Measurements from ENCODE around the gene SMOC2. TPM values are rescaled to one million over a fixed set of nuclear protein-coding genes. Genes with fewer than 3 reads are reported as not detected.

Gene SMOC2
- total RNA-seq, 4 donors from 2014 or later, result 5.8 to 14.5 (median 9.0) TPM

DNA sequence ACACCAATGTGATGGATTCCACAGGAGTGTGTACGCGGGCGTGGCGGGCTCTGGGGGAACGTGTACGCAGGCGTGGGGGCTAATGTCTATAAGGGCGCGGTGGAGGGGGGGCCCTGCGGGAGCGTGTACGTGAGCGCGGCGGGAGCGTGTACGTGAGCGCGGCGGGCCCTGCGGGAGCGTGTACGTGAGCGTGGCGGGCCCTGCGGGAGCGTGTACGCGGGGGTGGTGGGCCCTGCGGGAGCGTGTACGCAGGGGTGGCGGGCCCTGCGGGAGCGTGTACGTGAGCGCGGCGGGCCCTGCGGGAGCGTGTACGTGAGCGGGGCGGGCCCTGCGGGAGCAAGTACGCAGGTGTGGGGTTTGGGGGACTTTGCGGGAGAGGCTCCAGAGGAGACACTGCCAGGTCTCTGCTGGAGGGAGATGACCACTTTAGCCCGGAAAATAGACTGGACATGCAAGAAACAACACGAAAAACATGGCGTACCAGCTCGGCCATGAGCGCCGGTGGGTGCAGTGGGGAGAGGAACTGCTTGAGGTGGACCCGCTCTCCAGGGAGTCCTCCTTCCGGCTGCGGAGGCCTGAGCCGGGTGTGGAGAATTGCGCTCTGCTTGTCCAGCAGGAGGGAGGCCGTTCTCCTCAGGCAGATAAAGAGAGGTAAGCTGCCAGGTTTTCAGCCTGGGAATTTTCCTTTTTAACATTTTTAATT is 27.8 kb upstream of the SMOC2 start:
- no peaks in the 10 kb centered on the region for H3K27me3 ChIP-seq
- in situ Hi-C loops (cut with MboI; ENCODE audit: low pct_ligation_motif_present in 1 of 4, low pct_unique_long_range_greater_than_20kb in 1 of 4, low sequenced_read_pairs in 3 of 4), result no loop called here
- H3K27ac ChIP-seq, result no peak overlapping the region
- 95 to 96% methylated on average over 20 to 59 of the region's 59 CpGs for WGBS, 2 donors (ENCODE audit: low coverage in 1 of 2)
- H3K9me3 ChIP-seq, result no peaks in the 10 kb centered on the region
- no peaks in the 10 kb centered on the region for H3K36me3 ChIP-seq
- no peak overlapping the region for H3K4me3 ChIP-seq
- DNase-seq, result no peak
- H3K4me1 ChIP-seq, result peaks cover 0 to 3% (median 0%) of the 10 kb centered on the region in 4 donors
- intact Hi-C loops (cut with DNase I; ENCODE audit: low total_unique reads), result no loop called here
- TF ChIP-seq EP300 (IDR thresholded peaks at IDR 0.05; ENCODE audit: low read depth) (no peak), POLR2A (IDR thresholded peaks at IDR 0.05) (no peak), POLR2AphosphoS5 (IDR thresholded peaks at IDR 0.05) (no peak)
- TF ChIP-seq, protein P1, sequence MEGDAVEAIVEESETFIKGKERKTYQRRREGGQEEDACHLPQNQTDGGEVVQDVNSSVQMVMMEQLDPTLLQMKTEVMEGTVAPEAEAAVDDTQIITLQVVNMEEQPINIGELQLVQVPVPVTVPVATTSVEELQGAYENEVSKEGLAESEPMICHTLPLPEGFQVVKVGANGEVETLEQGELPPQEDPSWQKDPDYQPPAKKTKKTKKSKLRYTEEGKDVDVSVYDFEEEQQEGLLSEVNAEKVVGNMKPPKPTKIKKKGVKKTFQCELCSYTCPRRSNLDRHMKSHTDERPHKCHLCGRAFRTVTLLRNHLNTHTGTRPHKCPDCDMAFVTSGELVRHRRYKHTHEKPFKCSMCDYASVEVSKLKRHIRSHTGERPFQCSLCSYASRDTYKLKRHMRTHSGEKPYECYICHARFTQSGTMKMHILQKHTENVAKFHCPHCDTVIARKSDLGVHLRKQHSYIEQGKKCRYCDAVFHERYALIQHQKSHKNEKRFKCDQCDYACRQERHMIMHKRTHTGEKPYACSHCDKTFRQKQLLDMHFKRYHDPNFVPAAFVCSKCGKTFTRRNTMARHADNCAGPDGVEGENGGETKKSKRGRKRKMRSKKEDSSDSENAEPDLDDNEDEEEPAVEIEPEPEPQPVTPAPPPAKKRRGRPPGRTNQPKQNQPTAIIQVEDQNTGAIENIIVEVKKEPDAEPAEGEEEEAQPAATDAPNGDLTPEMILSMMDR (IDR thresholded peaks at IDR 0.05), result no peak

DNA sequence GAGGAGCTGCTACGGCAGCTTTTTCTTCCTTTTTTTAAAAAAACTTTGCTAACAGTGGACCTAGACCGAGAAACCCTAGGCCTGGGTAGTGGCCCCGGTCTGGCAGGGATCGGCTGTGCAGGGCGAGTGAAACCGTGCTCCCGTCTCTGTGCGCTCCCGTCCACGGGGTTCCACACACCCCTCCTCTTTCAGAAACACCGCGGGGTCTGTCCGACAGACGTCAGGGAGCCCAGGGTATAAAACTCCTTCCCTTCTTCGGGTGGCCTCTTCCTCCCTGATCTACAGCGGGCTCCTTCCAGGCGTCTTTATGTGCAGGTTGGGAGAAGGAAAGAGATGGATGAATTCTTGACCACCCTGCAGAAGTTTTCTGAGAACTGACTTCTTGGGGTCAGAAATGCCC is 27.1 kb upstream of the SMOC2 start:
- Histone ChIP-seq H3K27ac (no peak overlapping the region), H3K4me1 (peaks cover 0 to 3% (median 0%) of the 10 kb centered on the region in 4 donors), H3K9me3 (no peaks in the 10 kb centered on the region), H3K36me3 (no peaks in the 10 kb centered on the region), H3K4me3 (no peak overlapping the region), H3K27me3 (no peaks in the 10 kb centered on the region)
- in situ Hi-C loops (cut with MboI; ENCODE audit: low pct_ligation_motif_present in 1 of 4, low pct_unique_long_range_greater_than_20kb in 1 of 4, low sequenced_read_pairs in 3 of 4) (no loop called here), intact Hi-C loops (cut with DNase I; ENCODE audit: low total_unique reads) (no loop called here)
- 94 to 100% methylated on average over 2 to 17 of the region's 17 CpGs for WGBS, 2 donors (ENCODE audit: low coverage in 1 of 2)
- no peak for DNase-seq
- TF ChIP-seq, protein P1 (IDR thresholded peaks at IDR 0.05), result no peak
- TF ChIP-seq POLR2A (IDR thresholded peaks at IDR 0.05) (no peak), POLR2AphosphoS5 (IDR thresholded peaks at IDR 0.05) (no peak), EP300 (IDR thresholded peaks at IDR 0.05; ENCODE audit: low read depth) (no peak)

DNA sequence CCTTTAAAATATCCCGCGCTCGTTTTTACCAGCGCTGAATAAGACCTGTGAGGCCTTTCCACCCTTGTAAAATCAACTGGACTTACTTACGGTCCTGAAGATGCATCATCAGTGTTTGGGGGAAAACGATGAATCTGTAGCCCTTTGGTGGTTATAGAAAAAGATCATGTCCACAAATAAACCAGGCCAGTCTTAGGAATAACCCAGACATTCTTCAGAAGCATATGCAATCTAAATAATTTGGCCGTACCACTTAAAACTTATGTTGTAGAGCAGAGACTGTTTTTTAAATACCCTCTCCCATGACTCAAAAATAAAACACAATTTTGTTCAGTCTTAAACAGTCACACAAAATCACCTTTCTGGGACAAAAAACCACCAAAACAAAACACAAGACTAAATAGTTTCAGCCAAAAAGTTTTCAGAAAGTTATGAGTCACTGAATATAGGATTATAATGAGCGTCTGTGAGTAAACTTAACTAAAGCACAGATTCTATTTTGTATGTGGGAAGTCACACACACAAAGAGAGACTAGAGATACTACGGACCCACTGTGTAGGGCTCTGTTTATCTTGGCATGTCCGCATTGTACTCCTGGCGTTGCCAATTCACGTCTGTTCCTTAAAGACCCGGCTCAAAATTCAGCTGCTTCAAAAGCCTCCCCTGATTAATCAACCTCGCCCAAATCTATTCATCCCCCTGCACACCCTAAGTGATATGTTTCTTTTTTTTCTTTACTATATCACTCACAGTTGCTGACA is 26.5 kb upstream of the SMOC2 start:
- in situ Hi-C loops (cut with MboI; ENCODE audit: low pct_ligation_motif_present in 1 of 4, low pct_unique_long_range_greater_than_20kb in 1 of 4, low sequenced_read_pairs in 3 of 4), result no loop called here
- no peak for DNase-seq
- WGBS, 2 donors (ENCODE audit: low coverage in 1 of 2), result 50 to 64% methylated on average over 9 to 14 of the region's 14 CpGs
- no peak overlapping the region for H3K27ac ChIP-seq
- intact Hi-C loops (cut with DNase I; ENCODE audit: low total_unique reads), result no loop called here
- H3K4me3 ChIP-seq, result no peak overlapping the region
- no peaks in the 10 kb centered on the region for H3K36me3 ChIP-seq
- H3K27me3 ChIP-seq, result no peaks in the 10 kb centered on the region
- no peaks in the 10 kb centered on the region for H3K9me3 ChIP-seq
- TF ChIP-seq EP300 (IDR thresholded peaks at IDR 0.05; ENCODE audit: low read depth), result no peak
- TF ChIP-seq POLR2A (IDR thresholded peaks at IDR 0.05), result no peak
- no peak for TF ChIP-seq POLR2AphosphoS5 (IDR thresholded peaks at IDR 0.05)
- TF ChIP-seq, protein P1 (IDR thresholded peaks at IDR 0.05), result no peak
- peaks cover 0 to 3% (median 0%) of the 10 kb centered on the region in 4 donors for H3K4me1 ChIP-seq

DNA sequence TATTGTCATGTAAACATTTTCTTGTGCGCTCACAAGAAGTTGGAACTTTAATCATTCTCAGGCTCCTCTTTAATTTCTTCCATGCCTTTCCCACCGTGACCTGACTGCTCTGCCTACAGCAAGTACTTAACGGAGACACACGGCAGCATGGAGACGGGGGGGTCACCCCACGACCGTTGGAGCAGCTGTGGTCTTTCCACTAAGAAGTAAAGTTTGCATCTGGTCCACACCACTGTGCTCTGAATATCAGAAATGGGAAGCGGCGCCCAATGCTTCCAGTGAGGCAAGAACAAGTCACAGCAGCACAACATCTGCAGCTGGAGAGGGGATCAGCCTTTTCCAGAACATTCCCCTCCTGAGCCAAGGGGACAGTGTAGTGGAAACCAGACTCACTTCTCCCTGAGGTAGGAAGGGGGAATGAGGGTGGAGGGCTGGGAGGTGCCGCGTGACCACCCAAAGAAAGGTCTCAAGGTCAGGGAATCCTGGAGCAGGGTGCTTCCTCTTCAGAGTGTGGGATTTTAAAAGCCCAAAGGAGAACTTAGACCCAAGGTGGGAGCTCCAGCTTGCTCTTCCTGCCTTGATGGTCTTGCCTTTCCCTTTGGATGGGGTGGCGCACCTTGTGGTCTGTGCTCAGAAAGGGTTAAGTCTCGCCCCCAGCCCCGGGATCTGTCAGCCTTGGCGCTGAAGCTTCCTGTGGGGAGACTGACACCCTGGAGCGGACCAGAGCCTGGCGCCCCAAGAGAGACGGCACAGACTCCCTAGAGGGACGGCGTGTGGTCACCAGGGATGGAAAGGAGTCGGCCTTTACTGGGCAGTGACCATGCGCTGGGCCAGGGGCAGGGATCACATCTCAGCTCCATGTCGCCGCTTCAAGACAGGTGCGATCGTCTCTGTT is 25.6 kb upstream of the SMOC2 start:
- in situ Hi-C loops (cut with MboI; ENCODE audit: low pct_ligation_motif_present in 1 of 4, low pct_unique_long_range_greater_than_20kb in 1 of 4, low sequenced_read_pairs in 3 of 4), result no loop called here
- WGBS, 2 donors (ENCODE audit: low coverage in 1 of 2), result 80 to 82% methylated on average over 10 to 26 of the region's 26 CpGs
- TF ChIP-seq POLR2AphosphoS5 (IDR thresholded peaks at IDR 0.05) (no peak), POLR2A (IDR thresholded peaks at IDR 0.05) (no peak), EP300 (IDR thresholded peaks at IDR 0.05; ENCODE audit: low read depth) (no peak)
- TF ChIP-seq, protein P1 (IDR thresholded peaks at IDR 0.05), result no peak
- Histone ChIP-seq H3K9me3 (no peaks in the 10 kb centered on the region), H3K4me3 (no peak overlapping the region), H3K27ac (no peak overlapping the region), H3K27me3 (no peaks in the 10 kb centered on the region), H3K36me3 (no peaks in the 10 kb centered on the region), H3K4me1 (peaks cover 0 to 3% (median 0%) of the 10 kb centered on the region in 4 donors)
- no peak for DNase-seq
- intact Hi-C loops (cut with DNase I; ENCODE audit: low total_unique reads), result no loop called here
